Erythroblast (primary cell): Measurements from ENCODE around the gene REG1B.

ENCODE experiments used
- GATA1 ChIP-seq: IDR thresholded peaks from 2 replicates; pipeline ENCODE4 v1.6.1; 2011; ENCODE audit warnings: low read depth, mild to moderate bottlenecking, control low read depth, low read length, moderate library complexity
- POLR2A ChIP-seq: IDR thresholded peaks from 2 replicates; pipeline ENCODE4 v1.6.1; 2011; ENCODE audit warnings: mild to moderate bottlenecking, low read length

DNA sequence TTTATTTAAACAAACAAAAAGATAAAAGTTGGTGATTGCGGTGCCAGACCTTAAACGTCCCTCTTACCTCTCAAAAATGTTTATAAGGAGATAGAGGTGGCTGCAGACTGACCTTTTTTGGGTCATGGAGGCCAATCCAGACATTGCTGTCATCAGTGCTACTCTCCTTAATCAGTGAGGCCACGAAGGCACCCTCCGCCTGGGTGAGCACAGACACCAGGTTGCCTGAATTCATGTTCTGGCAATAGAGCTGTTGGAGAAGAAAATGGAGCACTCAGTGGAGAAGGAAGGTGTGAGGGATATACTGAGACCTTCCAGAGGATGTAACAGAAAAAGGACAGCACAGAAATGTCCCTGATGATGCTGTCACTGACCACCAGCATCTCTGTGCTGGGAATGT is 1.5 kb downstream of the REG1B start:
- TF ChIP-seq POLR2A (no peak), GATA1 (no peak)
